Body of pancreas (tissue), 4 donors: ENCODE measurements around the gene STON1. TPM values are rescaled to one million over a fixed set of nuclear protein-coding genes. Genes with fewer than 3 reads are reported as not detected.

Experiments
- ATAC-seq: fragments of 150-250 bp; one replicate; pipeline ENCODE4 v1.9.1; 2016
- DNase-seq, 4 donors: peaks; one replicate each; pipeline ENCODE4 v3.0.0-alpha.2; 2019
- H3K27ac ChIP-seq, 4 donors: fragments of 200-600 bp; sonication (generic); 1 replicate in 3 of 4; 2 replicates in 1 of 4; pipeline versions ENCODE4 v1.5.1 to v1.6.1; 2016 to 2019; ENCODE audit warnings: mild to moderate bottlenecking in 1 of 4, mixed read lengths in 1 of 4, moderate library complexity in 1 of 4
- H3K27me3 ChIP-seq, 2 donors: fragments of 200-600 bp; sonication (generic); one replicate each; pipeline ENCODE4 v1.6.0; 2016; ENCODE audit warnings: mild to moderate bottlenecking in 1 of 2
- H3K36me3 ChIP-seq, 2 donors: fragments of 200-600 bp; sonication (generic); replicated peaks in 1 of 2; 2 replicates each; pipeline ENCODE4 v1.5.1; 2016; ENCODE audit warnings: low read depth in 2 of 2; ENCODE audit not compliant: insufficient read depth in 1 of 2
- H3K4me1 ChIP-seq: fragments of 200-600 bp; sonication (generic); one replicate; pipeline ENCODE4 v1.6.0; 2016
- H3K4me3 ChIP-seq, 2 donors: fragments of 200-600 bp; sonication (generic); 1 replicate in 1 of 2; 2 replicates in 1 of 2; pipeline ENCODE4 v1.5.1; 2016 to 2019
- H3K9me3 ChIP-seq, 3 donors: fragments of 200-600 bp; sonication (generic); 1 replicate in 2 of 3; 2 replicates in 1 of 3; pipeline ENCODE4 v1.5.1; 2016
- CTCF ChIP-seq, 7 experiments: fragments of 450-650 bp in 4 of 7; fragments of 200-600 bp in 3 of 7; sonication (generic) in 3 of 7; IDR thresholded peaks; one replicate each; pipeline ENCODE4 v1.5.1; 2016 to 2019; ENCODE audit warnings: antibody characterized with exemption in 7 of 7
- POLR2A ChIP-seq, 3 donors: fragments of 450-650 bp; IDR thresholded peaks; one replicate each; pipeline ENCODE4 v1.6.1; 2016; ENCODE audit warnings: antibody characterized with exemption in 3 of 3, mild to moderate bottlenecking in 2 of 3
- WGBS, 2 donors: methylation state at CpG; one replicate each; pipeline ENCODE4 v1.1.5; 2017; 5-methylcytosine and 5-hydroxymethylcytosine counted together
- intact Hi-C: fragments of 100-400 bp; cut with DNase I; formaldehyde crosslinking; loops from one replicate; pipeline ENCODE4 v1.15.1; 2023
- total RNA-seq, 2 donors: library from RNA; depleted of rRNA; stranded (reverse); fragments of >200 nt; gene quantifications; one replicate each; pipeline ENCODE4 v1.1.0, GENCODE V29; 2016

Gene STON1
- total RNA-seq, 2 donors from 2014 or later, result 9.1 to 24.1 TPM

GRCh38 chr2:48531141-48531648, 1.2 kb downstream of the STON1 start:
- no peak overlapping the region for H3K4me3 ChIP-seq
- TF ChIP-seq POLR2A (IDR thresholded peaks at IDR 0.05) (no peak), CTCF (IDR thresholded peaks at IDR 0.05) (no peak)
- no peak for DNase-seq
- H3K27me3 ChIP-seq, result no peaks in the 10 kb centered on the region
- peak overlapping the region in 1 of 4 donors; percentile 39 for H3K27ac ChIP-seq
- intact Hi-C loops, result no loop called here
- H3K9me3 ChIP-seq, result no peaks in the 10 kb centered on the region
- H3K4me1 ChIP-seq, result peaks cover 12% of the 10 kb centered on the region
- ATAC-seq, result no peak
- 30 to 31% methylated on average over 6 of the region's 6 CpGs for WGBS, 2 donors
- no peaks in the 10 kb centered on the region for H3K36me3 ChIP-seq

GRCh38 chr2:48532174-48532573, 2.2 kb downstream of the STON1 start:
- intact Hi-C loops, result no loop called here
- DNase-seq (no peak), ATAC-seq (no peak)
- no peaks in the 10 kb centered on the region for H3K9me3 ChIP-seq
- no peak overlapping the region for H3K4me3 ChIP-seq
- TF ChIP-seq POLR2A (IDR thresholded peaks at IDR 0.05) (no peak), CTCF (IDR thresholded peaks at IDR 0.05) (no peak)
- no peaks in the 10 kb centered on the region for H3K36me3 ChIP-seq
- peaks cover 12% of the 10 kb centered on the region for H3K4me1 ChIP-seq
- H3K27me3 ChIP-seq, result no peaks in the 10 kb centered on the region
- 93% methylated on average over 7 of the region's 7 CpGs for WGBS, 2 donors
- no peak overlapping the region for H3K27ac ChIP-seq

GRCh38 chr2:48532824-48533223, 2.9 kb downstream of the STON1 start:
- DNase-seq (no peak), ATAC-seq (no peak)
- no peak overlapping the region for H3K4me3 ChIP-seq
- H3K27ac ChIP-seq, result no peak overlapping the region
- no peaks in the 10 kb centered on the region for H3K9me3 ChIP-seq
- WGBS, 2 donors, result 91 to 94% methylated on average over 5 of the region's 5 CpGs
- no peaks in the 10 kb centered on the region for H3K36me3 ChIP-seq
- intact Hi-C loops, result no loop called here
- no peaks in the 10 kb centered on the region for H3K27me3 ChIP-seq
- TF ChIP-seq CTCF (IDR thresholded peaks at IDR 0.05) (no peak), POLR2A (IDR thresholded peaks at IDR 0.05) (no peak)
- peaks cover 12% of the 10 kb centered on the region for H3K4me1 ChIP-seq

GRCh38 chr2:48534781-48535180, 4.8 kb downstream of the STON1 start:
- no peaks in the 10 kb centered on the region for H3K9me3 ChIP-seq
- no peaks in the 10 kb centered on the region for H3K27me3 ChIP-seq
- no peak overlapping the region for H3K4me3 ChIP-seq
- no peak for ATAC-seq
- WGBS, 2 donors, result 70 to 81% methylated on average over 5 of the region's 5 CpGs
- H3K36me3 ChIP-seq, result no peaks in the 10 kb centered on the region
- no peak overlapping the region for H3K27ac ChIP-seq
- DNase-seq, result no peak
- TF ChIP-seq POLR2A (IDR thresholded peaks at IDR 0.05) (no peak), CTCF (IDR thresholded peaks at IDR 0.05) (no peak)
- intact Hi-C loops, result no loop called here
- peaks cover 12% of the 10 kb centered on the region for H3K4me1 ChIP-seq

GRCh38 chr2:48540237-48540935, 10.4 kb downstream of the STON1 start:
- Histone ChIP-seq H3K27ac (no peak overlapping the region), H3K9me3 (no peaks in the 10 kb centered on the region), H3K4me1 (no peaks in the 10 kb centered on the region), H3K27me3 (no peaks in the 10 kb centered on the region), H3K36me3 (no peaks in the 10 kb centered on the region), H3K4me3 (no peak overlapping the region)
- WGBS, 2 donors, result 85 to 89% methylated on average over 6 to 7 of the region's 7 CpGs
- DNase-seq (no peak), ATAC-seq (no peak)
- intact Hi-C loops, result no loop called here
- TF ChIP-seq POLR2A (IDR thresholded peaks at IDR 0.05) (no peak), CTCF (IDR thresholded peaks at IDR 0.05) (no peak)
